Adrenal gland (tissue), 5 donors: ENCODE measurements around the gene PLXDC2.

ENCODE experiments used
- POLR2A ChIP-seq, 2 donors: fragments of 450-650 bp; IDR thresholded peaks; one replicate each; pipeline ENCODE4 v1.6.1; 2017; ENCODE audit warnings: antibody characterized with exemption in 2 of 2, mild to moderate bottlenecking in 2 of 2, moderate library complexity in 1 of 2
- TF ChIP-seq, protein P1 (sequence below), 6 experiments: fragments of 450-650 bp in 4 of 6; fragments of 200-600 bp in 2 of 6; sonication (generic) in 1 of 6; IDR thresholded peaks; 1 replicate in 5 of 6; 2 replicates in 1 of 6; pipeline versions ENCODE4 v1.5.1 to v1.8.0; 2016 to 2021; ENCODE audit warnings: antibody characterized with exemption in 6 of 6, mild to moderate bottlenecking in 2 of 6, moderate library complexity in 1 of 6
- donor health status: DM: no; HTN: no; CAD: no.

DNA sequence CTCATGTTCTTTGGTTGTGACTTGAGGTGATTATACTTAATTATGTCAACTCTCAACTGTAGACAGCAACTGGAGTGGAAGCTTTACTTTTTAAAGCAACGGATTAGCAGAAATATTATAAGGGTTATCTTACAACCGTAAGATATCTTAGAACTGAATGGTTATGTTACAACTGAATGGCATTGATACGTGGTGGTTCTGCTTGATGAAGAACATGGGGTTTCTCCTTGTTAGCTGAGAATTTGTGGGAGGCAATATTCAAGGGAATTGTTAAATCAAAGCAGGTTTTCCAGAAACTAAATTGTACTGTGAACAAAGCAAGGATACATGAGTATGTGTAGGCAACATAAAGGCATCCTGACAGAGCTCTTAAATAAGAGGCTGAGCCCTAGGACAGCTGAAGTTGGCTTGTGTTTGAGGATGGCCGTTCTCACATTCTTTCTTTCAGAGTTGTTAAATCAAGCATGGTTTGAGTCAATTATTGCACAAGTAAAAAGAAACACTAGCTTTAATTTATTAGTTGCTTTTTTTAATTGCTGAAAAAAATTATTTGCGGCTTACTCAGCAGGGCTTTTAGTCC is 350.0 kb downstream of the PLXDC2 start:
- TF ChIP-seq, protein P1, sequence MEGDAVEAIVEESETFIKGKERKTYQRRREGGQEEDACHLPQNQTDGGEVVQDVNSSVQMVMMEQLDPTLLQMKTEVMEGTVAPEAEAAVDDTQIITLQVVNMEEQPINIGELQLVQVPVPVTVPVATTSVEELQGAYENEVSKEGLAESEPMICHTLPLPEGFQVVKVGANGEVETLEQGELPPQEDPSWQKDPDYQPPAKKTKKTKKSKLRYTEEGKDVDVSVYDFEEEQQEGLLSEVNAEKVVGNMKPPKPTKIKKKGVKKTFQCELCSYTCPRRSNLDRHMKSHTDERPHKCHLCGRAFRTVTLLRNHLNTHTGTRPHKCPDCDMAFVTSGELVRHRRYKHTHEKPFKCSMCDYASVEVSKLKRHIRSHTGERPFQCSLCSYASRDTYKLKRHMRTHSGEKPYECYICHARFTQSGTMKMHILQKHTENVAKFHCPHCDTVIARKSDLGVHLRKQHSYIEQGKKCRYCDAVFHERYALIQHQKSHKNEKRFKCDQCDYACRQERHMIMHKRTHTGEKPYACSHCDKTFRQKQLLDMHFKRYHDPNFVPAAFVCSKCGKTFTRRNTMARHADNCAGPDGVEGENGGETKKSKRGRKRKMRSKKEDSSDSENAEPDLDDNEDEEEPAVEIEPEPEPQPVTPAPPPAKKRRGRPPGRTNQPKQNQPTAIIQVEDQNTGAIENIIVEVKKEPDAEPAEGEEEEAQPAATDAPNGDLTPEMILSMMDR (IDR thresholded peaks at IDR 0.05) = no peak
- no peak for TF ChIP-seq POLR2A (IDR thresholded peaks at IDR 0.05)
